Anterior cingulate cortex (tissue), 58 donors: Measurements from ENCODE around the gene SH3BP4.

Experiments used
- DNase-seq, 58 donors: peaks; one replicate each; lab custom pipeline; 2025; lab: John Stamatoyannopoulos, UW

Gene SH3BP4

DNA sequence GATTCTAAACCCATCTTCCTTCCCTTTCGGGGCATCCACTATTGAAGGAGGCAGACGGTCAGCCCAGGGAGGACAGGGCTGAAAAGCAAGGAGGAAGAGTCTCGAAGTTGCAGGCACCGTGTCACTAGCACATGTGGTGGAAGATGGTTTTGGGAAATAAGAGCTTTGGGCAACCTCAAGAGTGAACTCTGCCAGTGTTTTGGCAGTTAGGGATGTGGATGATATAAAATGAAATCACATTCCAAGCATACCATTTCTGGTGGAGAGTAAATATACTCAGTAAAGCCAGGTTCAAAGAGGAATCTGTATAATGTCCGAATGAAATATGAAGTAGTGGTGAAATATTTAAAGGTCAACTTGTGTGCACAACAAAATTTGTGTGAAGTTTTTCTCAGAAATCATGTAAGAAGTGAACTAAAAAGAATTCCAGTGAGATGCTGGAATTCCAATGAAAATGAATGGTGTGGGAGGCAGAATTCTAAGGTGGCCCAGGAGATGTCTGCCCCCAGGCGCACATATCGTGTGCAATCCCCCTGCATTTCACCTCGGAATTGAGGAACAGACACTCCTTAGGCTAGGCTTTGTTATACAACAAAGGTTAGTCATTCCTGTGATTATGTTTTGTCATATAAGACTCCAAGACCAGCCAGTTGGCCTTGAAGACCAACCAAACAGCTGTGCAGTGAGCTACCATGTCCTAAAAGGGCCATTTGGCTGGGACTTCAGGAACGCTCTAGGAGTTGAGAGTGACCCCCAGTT, 147.1 kb downstream of the SH3BP4 start:
- DNase-seq: no peak

DNA sequence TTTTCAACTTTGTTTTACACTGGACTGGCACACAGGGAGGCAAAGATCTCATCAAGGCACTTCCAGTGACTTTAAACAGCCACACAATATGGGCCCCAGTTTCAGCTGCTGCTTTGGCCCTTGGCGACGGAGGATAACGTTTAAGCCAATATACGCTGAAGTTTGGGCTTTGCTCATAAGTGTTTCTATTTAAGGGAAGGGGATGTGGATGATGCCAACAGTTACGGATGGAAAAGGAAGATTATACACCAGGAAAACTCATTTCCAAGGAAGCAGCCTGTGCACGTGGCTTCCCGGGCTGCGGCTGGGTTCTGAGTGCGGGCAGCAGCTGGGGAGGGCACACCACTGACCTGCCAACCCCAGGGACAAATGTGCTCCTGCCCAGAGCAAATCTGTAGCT, 151.1 kb downstream of the SH3BP4 start:
- DNase-seq: no peak
